IMR-90 (cell line): ENCODE data around the gene NXF1. TPM values are rescaled to one million over a fixed set of nuclear protein-coding genes. Genes with fewer than 3 reads are reported as not detected.

Source experiments
- ATAC-seq: fragments of 200-7000 bp; cut with Tn5 transposase; 2 replicates; pipeline ENCODE4 v1.9.1; 2020; ENCODE audit warnings: low read depth, mild to moderate bottlenecking, moderate library complexity
- BruUV-seq: library from RNA; stranded (reverse); fragments of 400-500 nt; replicated peaks from 2 replicates; lab custom pipeline; 2021; lab: Mats Ljungman, UMichigan
- CTCF ChIA-PET: fragments of 300-600 bp; formaldehyde crosslinking; extraction: SDS; loops from one replicate; lab custom pipeline; 2021; ENCODE audit warnings: antibody characterized with exemption; lab: Yijun Ruan, JAX
- POLR2A ChIA-PET: fragments of 300-600 bp; sonication (Branson Sonifier 250); formaldehyde crosslinking; loops from one replicate; lab custom pipeline; 2022; ENCODE audit warnings: antibody characterized with exemption; ENCODE audit not compliant: unreplicated experiment; lab: Charles Lee
- DNase-seq: peaks from one replicate; pipeline ENCODE4 v3.0.0; 2013
- H2AFZ ChIP-seq: replicated peaks from 2 replicates; pipeline ENCODE3; 2013; ENCODE audit warnings: low read length, mild to moderate bottlenecking; ENCODE audit not compliant: poor library complexity
- H2AK5ac ChIP-seq: 2 replicates; pipeline ENCODE4 v1.6.1; 2013; ENCODE audit warnings: low read depth, low read length, inconsistent platforms
- H2AK9ac ChIP-seq: replicated peaks from 2 replicates; pipeline ENCODE3; 2013; ENCODE audit warnings: mild to moderate bottlenecking, low read depth, low read length, moderate library complexity; ENCODE audit not compliant: poor library complexity
- H2BK120ac ChIP-seq: 2 replicates; pipeline ENCODE4 v1.6.1; 2013; ENCODE audit warnings: low read depth, low read length, inconsistent platforms
- H2BK15ac ChIP-seq: 3 replicates; pipeline ENCODE4 v1.6.1; 2013; ENCODE audit warnings: low read depth, low read length, inconsistent platforms
- H2BK20ac ChIP-seq: 2 replicates; pipeline ENCODE4 v1.6.1; 2013; ENCODE audit warnings: low read depth, mild to moderate bottlenecking, inconsistent platforms, low read length, moderate library complexity
- H2BK5ac ChIP-seq: 2 replicates; pipeline ENCODE4 v1.6.1; 2013; ENCODE audit warnings: mild to moderate bottlenecking, low read depth, low read length, inconsistent platforms; ENCODE audit not compliant: poor library complexity, severe bottlenecking
- H3K14ac ChIP-seq: replicated peaks from 2 replicates; pipeline ENCODE4 v1.6.1; 2013; ENCODE audit warnings: low read depth, low read length, inconsistent platforms
- H3K18ac ChIP-seq: 2 replicates; pipeline ENCODE4 v1.6.1; 2013; ENCODE audit warnings: low read depth, low read length, control low read depth
- H3K23ac ChIP-seq: 2 replicates; pipeline ENCODE4 v1.6.1; 2013; ENCODE audit warnings: low read depth, low read length, inconsistent platforms
- H3K27ac ChIP-seq: 2 replicates; pipeline ENCODE4 v1.5.1; 2013; ENCODE audit warnings: mild to moderate bottlenecking, control low read depth, low read length; ENCODE audit not compliant: insufficient read depth
- H3K27me3 ChIP-seq: 2 replicates; pipeline ENCODE4 v1.6.1; 2013; ENCODE audit warnings: low read length; ENCODE audit not compliant: control insufficient read depth, insufficient read depth
- H3K36me3 ChIP-seq: 2 replicates; pipeline ENCODE4 v1.6.1; 2013; ENCODE audit warnings: low read length, mixed read lengths; ENCODE audit not compliant: control insufficient read depth, insufficient read depth
- H3K4ac ChIP-seq: 2 replicates; pipeline ENCODE4 v1.6.1; 2013; ENCODE audit warnings: low read depth, low read length, inconsistent platforms
- H3K4me1 ChIP-seq: 2 replicates; pipeline ENCODE4 v1.6.1; 2013; ENCODE audit warnings: low read length, mixed read lengths; ENCODE audit not compliant: control insufficient read depth, insufficient read depth
- H3K4me2 ChIP-seq: 2 replicates; pipeline ENCODE4 v1.6.1; 2013; ENCODE audit warnings: low read depth, mild to moderate bottlenecking, control low read depth, low read length, moderate library complexity
- H3K4me3 ChIP-seq: 2 replicates; pipeline ENCODE4 v1.5.1; 2013; ENCODE audit warnings: low read depth, mild to moderate bottlenecking, control low read depth, low read length, moderate library complexity; ENCODE audit not compliant: insufficient read depth
- H3K56ac ChIP-seq: 2 replicates; pipeline ENCODE4 v1.6.1; 2013; ENCODE audit warnings: low read length, inconsistent platforms; ENCODE audit not compliant: insufficient read depth; ENCODE audit errors: extremely low read depth
- H3K79me1 ChIP-seq, 2 experiments: 2 replicates each; pipeline ENCODE4 v1.6.1; 2013; ENCODE audit warnings: low read length in 2 of 2, inconsistent platforms in 1 of 2, low read depth in 1 of 2
- H3K9ac ChIP-seq: 2 replicates; pipeline ENCODE4 v1.6.1; 2013; ENCODE audit warnings: low read depth, low read length, control low read depth
- H3K9me1 ChIP-seq: 2 replicates; pipeline ENCODE4 v1.6.1; 2013; ENCODE audit warnings: low read length, inconsistent platforms; ENCODE audit not compliant: insufficient read depth
- H3K9me3 ChIP-seq: 2 replicates; pipeline ENCODE4 v1.6.1; 2013; ENCODE audit warnings: low read length; ENCODE audit not compliant: control insufficient read depth, insufficient read depth
- H4K20me1 ChIP-seq: 2 replicates; pipeline ENCODE4 v1.6.1; 2013; ENCODE audit warnings: low read length, inconsistent platforms; ENCODE audit not compliant: insufficient read depth
- H4K5ac ChIP-seq: 2 replicates; pipeline ENCODE4 v1.6.1; 2013; ENCODE audit warnings: mild to moderate bottlenecking, low read depth, low read length, control low read depth
- H4K8ac ChIP-seq, 2 experiments: 2 replicates each; pipeline ENCODE4 v1.6.1; 2013; ENCODE audit warnings: low read depth in 2 of 2, low read length in 2 of 2, control low read depth in 1 of 2, inconsistent platforms in 1 of 2
- H4K91ac ChIP-seq: 2 replicates; pipeline ENCODE4 v1.6.1; 2013; ENCODE audit warnings: low read depth, low read length, inconsistent platforms; ENCODE audit not compliant: insufficient read depth
- BHLHE40 ChIP-seq: fragments of 150-350 bp; IDR thresholded peaks from 2 replicates; pipeline ENCODE4 v1.6.1; 2016; ENCODE audit warnings: mild to moderate bottlenecking, low read depth, low read length
- CEBPB ChIP-seq: IDR thresholded peaks from 2 replicates; pipeline ENCODE4 v1.6.1; 2012; ENCODE audit warnings: low read depth, low read length, improper control_type of control experiment
- CHD1 ChIP-seq: IDR thresholded peaks from 2 replicates; pipeline ENCODE4 v1.6.1; 2012; ENCODE audit warnings: low read depth, low read length, improper control_type of control experiment
- FOS ChIP-seq: fragments of 150-350 bp; IDR thresholded peaks from 2 replicates; pipeline ENCODE4 v1.6.1; 2016; ENCODE audit warnings: low read depth, low read length
- MAFK ChIP-seq: IDR thresholded peaks from 2 replicates; pipeline ENCODE4 v1.6.1; 2012; ENCODE audit warnings: low read depth, low read length, improper control_type of control experiment
- MAZ ChIP-seq: IDR thresholded peaks from 2 replicates; pipeline ENCODE4 v1.6.1; 2012; ENCODE audit warnings: low read depth, mild to moderate bottlenecking, low read length, improper control_type of control experiment, moderate library complexity, borderline replicate concordance
- MXI1 ChIP-seq: IDR thresholded peaks from 2 replicates; pipeline ENCODE4 v1.6.1; 2012; ENCODE audit warnings: low read depth, mild to moderate bottlenecking, low read length, moderate library complexity, borderline replicate concordance
- NFE2L2 ChIP-seq: fragments of 150-350 bp; IDR thresholded peaks from 2 replicates; pipeline ENCODE4 v1.6.1; 2016; ENCODE audit warnings: low read depth, mild to moderate bottlenecking, low read length
- POLR2A ChIP-seq: IDR thresholded peaks from 2 replicates; pipeline ENCODE4 v1.6.1; 2012; ENCODE audit warnings: mild to moderate bottlenecking, low read depth, low read length
- RAD21 ChIP-seq: IDR thresholded peaks from 2 replicates; pipeline ENCODE4 v1.6.1; 2012; ENCODE audit warnings: low read length, improper control_type of control experiment
- RCOR1 ChIP-seq: IDR thresholded peaks from 2 replicates; pipeline ENCODE4 v1.6.1; 2012; ENCODE audit warnings: mild to moderate bottlenecking, low read length, improper control_type of control experiment; ENCODE audit not compliant: insufficient replicate concordance
- RFX5 ChIP-seq: IDR thresholded peaks from 2 replicates; pipeline ENCODE4 v1.8.0; 2012; ENCODE audit warnings: low read depth, mild to moderate bottlenecking, low read length, moderate library complexity
- SMC3 ChIP-seq: fragments of 150-350 bp; IDR thresholded peaks from 2 replicates; pipeline ENCODE4 v1.6.1; 2016; ENCODE audit warnings: low read depth, mild to moderate bottlenecking, antibody characterized with exemption, low read length, moderate library complexity
- WGBS, 2 experiments: methylation state at CpG; one replicate each; pipeline versions ENCODE4 v1.1.5 to v1.1.7; 2013; ENCODE audit warnings: missing lambda C conversion rate in 2 of 2; ENCODE audit not compliant: insufficient read length in 1 of 2; ENCODE audit errors: extremely low coverage in 2 of 2; 5-methylcytosine and 5-hydroxymethylcytosine counted together
- dilution Hi-C: fragments of 300-500 bp; cut with HindIII; formaldehyde crosslinking; loops from one replicate; pipeline ENCODE4 v1.14.3; 2018; ENCODE audit warnings: low sequenced_read_pairs; ENCODE audit not compliant: unreplicated experiment
- in situ Hi-C: fragments of 300-500 bp; cut with MboI; formaldehyde crosslinking; loops from 3 replicates; pipeline ENCODE4 v1.14.3; 2019; ENCODE audit warnings: low sequenced_read_pairs, inconsistent platforms, mixed read lengths
- intact Hi-C: fragments of 100-400 bp; cut with micrococcal nuclease; formaldehyde crosslinking; loops from 2 replicates; pipeline ENCODE4 v1.10.0; 2022
- polyA plus RNA-seq, 3 experiments: library from polyadenylated mRNA; depleted of rRNA; stranded (reverse); fragments of >200 nt; gene quantifications; 2 replicates each; pipeline ENCODE4 v1.2.3, GENCODE V29; 2012; ENCODE audit warnings: low replicate concordance in 1 of 3
- total RNA-seq: library from RNA; depleted of rRNA; stranded (reverse); fragments of >200 nt; gene quantifications from 2 replicates; pipeline ENCODE4 v1.2.3, GENCODE V29; 2012
- TF ChIP-seq, protein P1 (sequence below): fragments of 150-350 bp; IDR thresholded peaks from 2 replicates; pipeline ENCODE4 v1.6.1; 2016; ENCODE audit warnings: low read depth, mild to moderate bottlenecking, low read length, moderate library complexity, borderline replicate concordance
- TF ChIP-seq, protein P2 (sequence below): fragments of 150-350 bp; IDR thresholded peaks from 2 replicates; pipeline ENCODE4 v1.6.1; 2017; ENCODE audit warnings: mild to moderate bottlenecking, antibody characterized with exemption, low read length, low read depth

Gene NXF1
- total and polyA plus RNA-seq, 2 of the 4 experiments (the other 2 are of a cell fraction) = 26.3 to 97.4 TPM

DNA sequence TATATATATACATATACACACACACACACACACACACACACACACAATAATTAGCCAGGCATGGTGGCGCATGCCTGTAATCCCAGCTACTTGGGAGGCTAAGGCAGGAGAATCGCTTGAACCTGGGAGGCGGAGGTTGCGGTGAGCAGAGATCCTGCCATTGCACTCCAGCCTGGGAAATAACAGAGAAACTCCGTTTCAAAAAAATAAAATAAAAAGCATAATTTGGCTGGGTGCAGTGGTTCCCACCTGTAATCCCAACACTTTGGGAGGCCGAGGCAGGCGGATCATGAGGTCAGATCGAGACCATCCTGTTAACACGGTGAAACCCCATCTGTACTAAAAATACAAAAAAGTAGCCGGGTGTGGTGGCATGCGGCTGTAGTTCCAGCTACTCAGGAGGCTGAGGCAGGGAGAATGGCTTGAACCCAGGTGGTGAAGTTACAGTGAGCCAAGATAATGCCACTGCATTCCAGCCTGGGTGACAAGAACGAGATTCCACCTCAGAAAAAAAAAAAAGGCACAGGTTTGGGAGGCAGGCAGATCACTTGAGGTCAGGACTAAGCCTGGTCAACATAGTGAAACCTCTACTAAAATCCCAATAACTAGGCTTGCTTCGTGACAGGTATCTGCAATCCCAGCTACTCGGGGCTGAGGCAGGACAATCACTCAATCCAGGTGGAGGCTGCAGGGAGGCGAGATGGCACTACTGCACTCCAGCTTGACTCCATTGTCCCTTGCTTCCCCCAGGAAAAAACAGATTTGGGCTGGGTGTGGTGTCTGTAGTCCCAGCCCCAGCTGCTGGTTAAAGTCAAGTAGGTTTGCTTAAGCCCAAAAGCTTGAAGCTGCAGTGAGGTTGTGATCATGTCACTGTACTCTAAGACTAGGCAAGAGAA lies 45.9 kb upstream of the NXF1 start:
- Histone ChIP-seq H3K9me1 (0 out of 2 replicates have a peak, but pooled peaks cover 4% of the 10 kb centered on the region), H3K4me1 (peaks cover 2% of the 10 kb centered on the region; the same call in 1 of the 2 replicates), H3K4me2 (no peak overlapping the region), H2BK20ac (no peak overlapping the region), H3K4ac (no peak overlapping the region), H3K9ac (no peak overlapping the region), H3K18ac (no peak overlapping the region), H2BK120ac (no peak overlapping the region), H3K23ac (no peak overlapping the region), H2AFZ (no peak overlapping the region), H3K56ac (no peak overlapping the region), H2BK15ac (no peak overlapping the region), H4K8ac (no peak overlapping the region), H3K4me3 (no peak overlapping the region), H2AK5ac (no peak overlapping the region), H3K27ac (no peak overlapping the region), H3K36me3 (peaks cover 30% of the 10 kb centered on the region), H4K20me1 (peaks cover 42% of the 10 kb centered on the region), H4K91ac (no peak overlapping the region), H3K9me3 (no peaks in the 10 kb centered on the region), H2BK5ac (no peak overlapping the region), H4K5ac (no peak overlapping the region), H2AK9ac (peak overlapping the region; percentile 30), H3K27me3 (no peaks in the 10 kb centered on the region), H3K79me1 (peaks cover 15 to 38% of the 10 kb centered on the region in 2 experiments), H3K14ac (no peak overlapping the region)
- WGBS, 2 experiments = 73% methylated on average over 3 of the region's 15 CpGs; no CpG with 5 or more reads in 1 of the 2 experiments
- dilution Hi-C loops = no loop called here
- POLR2A ChIA-PET = interaction anchor here (1.8 kb wide), 1 partner anchor 10 kb away, joined by 13 read pairs; no protein-coding TSS in a partner anchor
- BruUV-seq = no TSS peak
- intact Hi-C loops = no loop called here
- ATAC-seq (no peak), DNase-seq (no peak)
- CTCF ChIA-PET = interaction anchor here (0.5 to 0.7 kb wide), 3 partner anchors 116 to 1295 kb away, joined by 3 to 5 read pairs (median 3); no protein-coding TSS in a partner anchor
- in situ Hi-C loops = loop anchor here (25.0 kb wide), 1 partner anchor 464 kb away; no protein-coding TSS in a partner anchor
- TF ChIP-seq MAZ (no peak), SMC3 (no peak), CEBPB (no peak), NFE2L2 (no peak), RFX5 (no peak), BHLHE40 (no peak), POLR2A (no peak; the same call in 1 of the 2 replicates), CHD1 (no peak), RAD21 (no peak), MAFK (no peak), RCOR1 (no peak), FOS (no peak), MXI1 (no peak)
- TF ChIP-seq, protein P1, sequence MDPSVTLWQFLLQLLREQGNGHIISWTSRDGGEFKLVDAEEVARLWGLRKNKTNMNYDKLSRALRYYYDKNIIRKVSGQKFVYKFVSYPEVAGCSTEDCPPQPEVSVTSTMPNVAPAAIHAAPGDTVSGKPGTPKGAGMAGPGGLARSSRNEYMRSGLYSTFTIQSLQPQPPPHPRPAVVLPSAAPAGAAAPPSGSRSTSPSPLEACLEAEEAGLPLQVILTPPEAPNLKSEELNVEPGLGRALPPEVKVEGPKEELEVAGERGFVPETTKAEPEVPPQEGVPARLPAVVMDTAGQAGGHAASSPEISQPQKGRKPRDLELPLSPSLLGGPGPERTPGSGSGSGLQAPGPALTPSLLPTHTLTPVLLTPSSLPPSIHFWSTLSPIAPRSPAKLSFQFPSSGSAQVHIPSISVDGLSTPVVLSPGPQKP = no peak
- TF ChIP-seq, protein P2, sequence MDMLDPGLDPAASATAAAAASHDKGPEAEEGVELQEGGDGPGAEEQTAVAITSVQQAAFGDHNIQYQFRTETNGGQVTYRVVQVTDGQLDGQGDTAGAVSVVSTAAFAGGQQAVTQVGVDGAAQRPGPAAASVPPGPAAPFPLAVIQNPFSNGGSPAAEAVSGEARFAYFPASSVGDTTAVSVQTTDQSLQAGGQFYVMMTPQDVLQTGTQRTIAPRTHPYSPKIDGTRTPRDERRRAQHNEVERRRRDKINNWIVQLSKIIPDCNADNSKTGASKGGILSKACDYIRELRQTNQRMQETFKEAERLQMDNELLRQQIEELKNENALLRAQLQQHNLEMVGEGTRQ = no peak
